ENCODE results near the gene STX11.
"Not testable (repeated sequence)": the region's sequence is repeated elsewhere in the genome, so short reads cannot be mapped to it uniquely, and the experiment has no call there.

STX11 gene

GRCh38 chr6:144178323-144178722, 28.0 kb downstream of the STX11 start:
- no peak for DNase-seq

GRCh38 chr6:144179237-144179636, 28.9 kb downstream of the STX11 start:
- no peak for DNase-seq

GRCh38 chr6:144179828-144180227, 29.5 kb downstream of the STX11 start:
- no peak for DNase-seq

GRCh38 chr6:144180354-144180753, 30.0 kb downstream of the STX11 start:
- not testable (repeated sequence) for DNase-seq

GRCh38 chr6:144181639-144182038, 31.3 kb downstream of the STX11 start:
- no peak for DNase-seq

- DNase-seq: not testable (repeated sequence)
Measured at GRCh38 chr6:144184186-144184585, 33.9 kb downstream of the STX11 start.

GRCh38 chr6:144185133-144185836, 35.0 kb downstream of the STX11 start:
- DNase-seq: no peak

- DNase-seq: no peak
Measured at GRCh38 chr6:144186817-144187625, 36.7 kb downstream of the STX11 start.

- DNase-seq: no peak
Measured at GRCh38 chr6:144189351-144189750, 39.0 kb downstream of the STX11 start.

- no peak for DNase-seq
Measured at GRCh38 chr6:144190080-144190479, 39.8 kb downstream of the STX11 start.

- no peak for DNase-seq
Measured at GRCh38 chr6:144190593-144190992, 40.3 kb downstream of the STX11 start.

GRCh38 chr6:144193181-144193580, 42.9 kb downstream of the STX11 start:
- DNase-seq: no peak

- DNase-seq: no peak
Measured at GRCh38 chr6:144194293-144194810, 44.0 kb downstream of the STX11 start.

- no peak for DNase-seq
Measured at GRCh38 chr6:144195671-144196270, 45.5 kb downstream of the STX11 start.

- no peak for DNase-seq
Measured at GRCh38 chr6:144197919-144198318, 47.6 kb downstream of the STX11 start.

GRCh38 chr6:144202879-144203468, 52.7 kb downstream of the STX11 start:
- DNase-seq: no peak

- no peak for DNase-seq
Measured at GRCh38 chr6:144211160-144211559, 60.8 kb downstream of the STX11 start.

- no peak for DNase-seq
Measured at GRCh38 chr6:144213315-144213714, 63.0 kb downstream of the STX11 start.

- no peak for DNase-seq
Measured at GRCh38 chr6:144214029-144214428, 63.7 kb downstream of the STX11 start.

GRCh38 chr6:144214622-144215401, 64.5 kb downstream of the STX11 start:
- DNase-seq: no peak

- DNase-seq: no peak
Measured at GRCh38 chr6:144215402-144215931, 65.2 kb downstream of the STX11 start.

Data from stimulated activated CD4-positive, alpha-beta T cell treated with anti-CD3 and anti-CD28 coated beads, Interleukin-4, amount 100 ng/mL, for 4 hours (primary cell).